Naive thymus-derived CD8-positive, alpha-beta T cell (primary cell): ENCODE results near the gene OLFM2. TPM values are rescaled to one million over a fixed set of nuclear protein-coding genes. Genes with fewer than 3 reads are reported as not detected.

Experiments used
- ATAC-seq, 2 donors: fragments of 150-1000 bp; cut with Tn5 transposase in 1 of 2; sonication (Bioruptor Pico), chemical (Tn5 transposase) in 1 of 2; 1 replicate in 1 of 2; 2 replicates in 1 of 2; pipeline ENCODE4 v1.10.0; 2021; ENCODE audit warnings: mild to moderate bottlenecking in 2 of 2, moderate library complexity in 2 of 2
- POLR2A ChIA-PET: fragments of 350-600 bp; sonication (Branson Sonifier 250); formaldehyde crosslinking; loops from one replicate; lab custom pipeline; 2021; ENCODE audit warnings: antibody characterized with exemption; lab: Charles Lee
- DNase-seq, 10 donors: peaks; one replicate each; pipeline versions ENCODE4 v3.0.0 to v3.0.0-alpha.2; 2020 to 2022
- H3K27ac Mint-ChIP-seq, 10 donors: one replicate each; pipeline ENCODE4 v1.8.0; 2020 to 2022; ENCODE audit warnings: mild to moderate bottlenecking in 10 of 10, mixed read lengths in 10 of 10, moderate library complexity in 4 of 10, inconsistent platforms in 1 of 10
- H3K27me3 Mint-ChIP-seq, 5 donors: one replicate each; pipeline ENCODE4 v1.8.0; 2021 to 2022; ENCODE audit warnings: mixed read lengths in 5 of 5
- H3K36me3 Mint-ChIP-seq, 3 donors: one replicate each; pipeline ENCODE4 v1.8.0; 2020 to 2022; ENCODE audit warnings: mixed read lengths in 3 of 3, mild to moderate bottlenecking in 2 of 3, inconsistent platforms in 1 of 3
- H3K4me1 Mint-ChIP-seq, 4 donors: one replicate each; pipeline ENCODE4 v1.8.0; 2021 to 2022; ENCODE audit warnings: mixed read lengths in 4 of 4
- H3K4me3 Mint-ChIP-seq, 10 donors: one replicate each; pipeline ENCODE4 v1.8.0; 2020 to 2022; ENCODE audit warnings: mild to moderate bottlenecking in 10 of 10, mixed read lengths in 10 of 10, moderate library complexity in 6 of 10, inconsistent platforms in 1 of 10
- H3K9me3 Mint-ChIP-seq, 9 donors: one replicate each; pipeline ENCODE4 v1.8.0; 2020 to 2022; ENCODE audit warnings: mixed read lengths in 9 of 9, mild to moderate bottlenecking in 3 of 9, inconsistent platforms in 1 of 9, moderate library complexity in 1 of 9
- polyA plus RNA-seq, 3 donors: library from polyadenylated mRNA; unstranded; fragments of 300-500 nt; fragmentation: Illumina TruSeq; gene quantifications; one replicate each; pipeline ENCODE4 v1.2.3, GENCODE V29; 2021
- total RNA-seq, 8 experiments: library from RNA in 2 of 8; stranded (reverse) in 2 of 8; gene quantifications; one replicate each; pipeline ENCODE4 v1.2.3 and lab custom pipeline; 2021 to 2026

Gene OLFM2
- total RNA-seq (10 to 100 TPM; 14.5 to 14.8 TPM), polyA plus RNA-seq (10 to 100 TPM in 2 of 3 donors, 1 to 10 TPM in 1; 6.1 to 12.8 (median 11.2) TPM), total RNA-seq (lab: John Stamatoyannopoulos, UW) (0.90 to 8.4 (median 5.1) reads per million in 6 experiments)

- Mint-ChIP-seq H3K27me3 (peaks cover 46 to 78% (median 58%) of the 10 kb centered on the region in 5 donors), H3K4me1 (peaks cover 18 to 30% (median 27%) of the 10 kb centered on the region in 4 donors), H3K27ac (peak within 1 kb of the TSS in 5 of 10 donors; percentile 32 to 80 (median 59)), H3K4me3 (peak within 1 kb of the TSS; percentile 75 to 90 (median 83)), H3K36me3 (peaks cover 0 to 8% (median 3%) of the 10 kb centered on the region in 3 donors), H3K9me3 (peaks cover 0 to 8% (median 2%) of the 10 kb centered on the region in 9 donors)
- DNase-seq (peak in 2 of 10 donors; percentile 27 to 28), ATAC-seq (peak in 1 of 2 donors; percentile 31)
- POLR2A ChIA-PET, result no interaction called here
These were observed at the start of gene OLFM2 for GRCh38 chr19:9936326-9937000. OLFM2 (minus strand) TSS chr19:9936515; CDS start chr19:9936366, 149 bp downstream.

GRCh38 chr19:9981406-9982260 lies 45.3 kb upstream of the OLFM2 start:
- H3K9me3 Mint-ChIP-seq, result peaks cover 0 to 8% (median 0%) of the 10 kb centered on the region in 9 donors
- no peak overlapping the region for H3K4me3 Mint-ChIP-seq
- no peak for ATAC-seq
- POLR2A ChIA-PET, result no interaction called here
- peaks cover 0 to 5% (median 0%) of the 10 kb centered on the region in 4 donors for H3K4me1 Mint-ChIP-seq
- H3K27ac Mint-ChIP-seq, result no peak overlapping the region
- H3K36me3 Mint-ChIP-seq, result no peaks in the 10 kb centered on the region
- DNase-seq, result no peak
- peaks cover 3 to 35% (median 20%) of the 10 kb centered on the region in 5 donors for H3K27me3 Mint-ChIP-seq

DNA sequence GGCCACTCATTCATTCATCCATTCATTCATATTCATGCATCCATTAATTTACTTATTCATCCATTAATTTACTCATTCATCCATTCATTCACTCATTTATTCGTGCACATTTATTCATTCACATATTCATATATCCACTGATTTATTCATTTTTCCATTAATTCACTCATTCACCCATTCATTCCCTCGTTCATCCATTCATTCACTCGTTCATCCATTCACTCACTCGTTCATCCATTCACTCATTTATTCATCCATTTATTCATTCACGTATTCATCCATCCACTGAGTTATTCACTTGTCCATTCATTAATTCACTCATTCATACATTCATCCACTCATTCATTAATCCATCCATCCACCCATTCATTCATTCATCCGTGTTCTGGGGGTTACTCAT lies 35.8 kb upstream of the OLFM2 start:
- Mint-ChIP-seq H3K9me3 (peaks cover 0 to 12% (median 0%) of the 10 kb centered on the region in 9 donors), H3K27me3 (peaks cover 18 to 23% (median 20%) of the 10 kb centered on the region in 5 donors), H3K4me3 (no peak overlapping the region), H3K27ac (no peak overlapping the region), H3K36me3 (no peaks in the 10 kb centered on the region), H3K4me1 (peaks cover 0 to 2% (median under 1%) of the 10 kb centered on the region in 4 donors)
- DNase-seq (no peak), ATAC-seq (no peak)
- POLR2A ChIA-PET, result no interaction called here

GRCh38 chr19:9971166-9971897 lies 35.0 kb upstream of the OLFM2 start:
- Mint-ChIP-seq H3K4me3 (no peak overlapping the region), H3K4me1 (peaks cover 3 to 5% (median 5%) of the 10 kb centered on the region in 4 donors), H3K9me3 (peaks cover 0 to 12% (median 0%) of the 10 kb centered on the region in 9 donors), H3K27ac (no peak overlapping the region), H3K36me3 (no peaks in the 10 kb centered on the region), H3K27me3 (peaks cover 22 to 31% (median 24%) of the 10 kb centered on the region in 5 donors)
- DNase-seq (no peak), ATAC-seq (no peak)
- POLR2A ChIA-PET, result interaction anchor here (0.5 kb wide), 1 partner anchor 1667 kb away, joined by 5 read pairs; no protein-coding TSS in a partner anchor

- POLR2A ChIA-PET, result no interaction called here
- peaks cover 0 to 12% (median 0%) of the 10 kb centered on the region in 9 donors for H3K9me3 Mint-ChIP-seq
These were observed 34.2 kb upstream of the OLFM2 start for GRCh38 chr19:9970481-9970880.

GRCh38 chr19:9969688-9969975 lies 33.3 kb upstream of the OLFM2 start:
- no peaks in the 10 kb centered on the region for H3K36me3 Mint-ChIP-seq
- peaks cover 3 to 5% (median 5%) of the 10 kb centered on the region in 4 donors for H3K4me1 Mint-ChIP-seq
- H3K27me3 Mint-ChIP-seq, result peaks cover 29 to 42% (median 34%) of the 10 kb centered on the region in 5 donors
- H3K4me3 Mint-ChIP-seq, result no peak overlapping the region
- no peak overlapping the region for H3K27ac Mint-ChIP-seq
- no peak for ATAC-seq
- POLR2A ChIA-PET, result no interaction called here
- no peak for DNase-seq
- peaks cover 0 to 12% (median 0%) of the 10 kb centered on the region in 9 donors for H3K9me3 Mint-ChIP-seq

More at GRCh38 chr19:9970481-9970880, 34.2 kb upstream of the OLFM2 start:
- Mint-ChIP-seq H3K36me3 (no peaks in the 10 kb centered on the region), H3K27ac (no peak overlapping the region), H3K27me3 (peaks cover 28 to 39% (median 31%) of the 10 kb centered on the region in 5 donors), H3K4me1 (peaks cover 3 to 5% (median 5%) of the 10 kb centered on the region in 4 donors), H3K4me3 (no peak overlapping the region)
- no peak for DNase-seq
- no peak for ATAC-seq

DNA sequence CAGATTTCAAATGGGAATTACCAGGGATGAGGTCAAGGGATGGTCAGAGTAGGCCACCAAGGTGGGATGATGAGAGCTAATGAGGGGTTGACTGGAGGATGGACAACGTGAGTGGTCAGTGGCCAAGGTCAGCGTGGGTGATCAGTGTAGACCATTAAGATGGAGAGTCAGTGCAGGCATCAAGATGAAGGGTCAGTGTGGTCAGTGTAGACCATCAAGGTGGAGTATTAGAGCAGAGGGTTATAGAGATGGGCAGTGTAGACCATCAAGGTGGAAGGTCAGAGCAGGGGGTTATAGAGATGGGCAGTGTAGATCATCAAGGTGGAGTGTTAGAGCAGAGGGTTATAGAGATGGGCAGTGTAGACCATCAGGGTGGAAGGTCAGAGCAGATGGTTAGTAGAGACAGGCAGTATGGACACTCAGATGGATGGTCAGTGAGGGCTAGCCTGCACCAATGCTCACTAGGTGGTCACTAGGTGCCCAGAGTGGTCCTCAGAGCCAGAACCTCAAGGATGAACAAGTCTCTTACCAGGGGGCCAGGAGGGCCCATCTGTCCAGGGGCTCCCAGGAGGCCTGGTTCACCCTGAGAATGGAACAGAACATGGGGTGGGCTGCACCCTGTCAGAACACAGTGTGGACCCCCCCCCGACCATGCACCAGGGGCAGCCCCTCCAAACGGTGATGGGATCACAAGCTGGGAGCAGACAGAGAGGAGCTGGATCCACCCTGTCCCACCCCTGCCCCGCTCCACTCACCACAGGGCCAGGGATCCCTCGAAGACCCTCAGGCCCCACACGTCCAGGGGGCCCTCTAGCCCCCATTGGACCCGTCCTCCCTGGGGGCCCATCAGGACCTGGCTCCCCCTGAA lies 32.7 kb upstream of the OLFM2 start:
- peaks cover 3 to 5% (median 5%) of the 10 kb centered on the region in 4 donors for H3K4me1 Mint-ChIP-seq
- H3K9me3 Mint-ChIP-seq, result peaks cover 0 to 12% (median 0%) of the 10 kb centered on the region in 9 donors
- H3K27ac Mint-ChIP-seq, result no peak overlapping the region
- POLR2A ChIA-PET, result no interaction called here
- no peaks in the 10 kb centered on the region for H3K36me3 Mint-ChIP-seq
- H3K27me3 Mint-ChIP-seq, result peaks cover 29 to 42% (median 35%) of the 10 kb centered on the region in 5 donors
- ATAC-seq, result no peak
- H3K4me3 Mint-ChIP-seq, result no peak overlapping the region
- DNase-seq, result no peak

- Mint-ChIP-seq H3K27ac (peak overlapping the region in 1 of 10 donors; percentile 4), H3K9me3 (peaks cover 0 to 9% (median 0%) of the 10 kb centered on the region in 9 donors), H3K4me1 (peaks cover 3 to 5% (median 5%) of the 10 kb centered on the region in 4 donors), H3K4me3 (no peak overlapping the region), H3K27me3 (peaks cover 31 to 52% (median 41%) of the 10 kb centered on the region in 5 donors), H3K36me3 (no peaks in the 10 kb centered on the region)
- DNase-seq (no peak), ATAC-seq (no peak)
- POLR2A ChIA-PET, result no interaction called here
These were observed 31.0 kb upstream of the OLFM2 start for GRCh38 chr19:9967326-9967725.

- DNase-seq, result no peak
- no peak for ATAC-seq
- Mint-ChIP-seq H3K9me3 (peaks cover 0 to 2% (median 0%) of the 10 kb centered on the region in 9 donors), H3K36me3 (no peaks in the 10 kb centered on the region), H3K4me3 (no peak overlapping the region), H3K27ac (no peak overlapping the region), H3K27me3 (peaks cover 31 to 55% (median 42%) of the 10 kb centered on the region in 5 donors), H3K4me1 (peaks cover 3 to 5% (median 4%) of the 10 kb centered on the region in 4 donors)
- POLR2A ChIA-PET, result no interaction called here
These were observed 30.1 kb upstream of the OLFM2 start for GRCh38 chr19:9966448-9966847.

DNA sequence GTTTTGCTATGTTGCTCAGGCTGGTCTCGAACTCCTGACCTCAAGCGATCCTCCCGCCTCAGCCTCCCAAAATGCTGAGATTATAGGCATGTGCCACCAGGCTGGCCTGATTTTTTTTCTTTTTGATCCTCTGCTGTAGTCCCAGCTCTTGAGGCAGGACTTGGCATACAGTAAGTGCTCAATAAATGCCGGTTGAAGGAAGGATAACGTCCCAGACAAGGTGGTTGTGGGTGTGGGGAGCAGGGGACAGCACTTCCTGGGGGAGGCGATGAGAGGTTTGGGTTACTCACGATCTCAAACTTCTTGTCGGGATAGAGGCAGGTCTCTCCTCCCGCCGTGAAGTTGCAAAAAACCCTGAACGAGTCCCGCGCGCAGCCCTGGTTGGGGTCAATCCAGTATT lies 29.7 kb upstream of the OLFM2 start:
- no peak overlapping the region for H3K4me3 Mint-ChIP-seq
- ATAC-seq (no peak), DNase-seq (no peak)
- peaks cover 32 to 58% (median 43%) of the 10 kb centered on the region in 5 donors for H3K27me3 Mint-ChIP-seq
- H3K36me3 Mint-ChIP-seq, result no peaks in the 10 kb centered on the region
- POLR2A ChIA-PET, result no interaction called here
- H3K27ac Mint-ChIP-seq, result no peak overlapping the region
- peaks cover 3 to 5% (median 4%) of the 10 kb centered on the region in 4 donors for H3K4me1 Mint-ChIP-seq
- H3K9me3 Mint-ChIP-seq, result peaks cover 0 to 2% (median 0%) of the 10 kb centered on the region in 9 donors

DNA sequence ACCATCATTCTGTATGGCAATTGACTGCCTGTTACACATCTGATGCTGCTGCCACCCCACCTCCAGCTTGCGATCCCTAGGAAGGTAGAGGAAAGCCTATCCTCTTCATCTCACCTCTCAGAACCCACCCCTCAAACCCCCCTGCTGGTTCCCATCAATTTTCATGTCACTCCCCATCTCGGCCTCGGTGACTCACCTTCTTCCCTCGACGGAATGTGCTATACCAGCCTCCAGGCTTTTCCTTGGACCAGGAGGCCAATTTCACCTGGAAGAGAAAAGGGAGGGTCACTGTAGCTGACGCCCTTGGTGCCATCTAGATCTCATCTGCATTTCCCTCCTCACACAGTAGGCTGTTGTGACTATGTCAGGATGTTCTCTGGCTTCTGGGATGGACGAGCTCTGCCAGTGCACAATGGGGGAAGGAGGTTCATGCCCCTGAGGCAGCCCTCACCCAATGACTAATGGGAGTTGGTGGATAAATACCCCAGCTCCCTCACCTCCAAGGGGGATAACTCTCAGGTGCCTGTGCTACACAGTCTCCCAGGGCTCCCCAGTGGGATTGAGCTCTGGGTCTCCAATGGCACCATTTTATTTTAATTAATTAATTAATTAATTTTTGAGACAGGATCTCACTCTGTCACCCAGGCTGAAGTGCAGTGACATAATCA lies 26.4 kb upstream of the OLFM2 start:
- DNase-seq, result no peak
- POLR2A ChIA-PET, result no interaction called here
- no peak for ATAC-seq
- Mint-ChIP-seq H3K36me3 (no peaks in the 10 kb centered on the region), H3K4me3 (no peak overlapping the region), H3K4me1 (peaks cover 3 to 5% (median 3%) of the 10 kb centered on the region in 4 donors), H3K27ac (no peak overlapping the region), H3K27me3 (peaks cover 21 to 68% (median 31%) of the 10 kb centered on the region in 5 donors), H3K9me3 (peaks cover 0 to 2% (median 0%) of the 10 kb centered on the region in 9 donors)
